Adrenal gland (tissue), 5 donors: ENCODE measurements around the gene SPRED2.

Source experiments
- POLR2A ChIP-seq, 2 donors: fragments of 450-650 bp; IDR thresholded peaks; one replicate each; pipeline ENCODE4 v1.6.1; 2017; ENCODE audit warnings: antibody characterized with exemption in 2 of 2, mild to moderate bottlenecking in 2 of 2, moderate library complexity in 1 of 2
- TF ChIP-seq, protein P1 (sequence below), 6 experiments: fragments of 450-650 bp in 4 of 6; fragments of 200-600 bp in 2 of 6; sonication (generic) in 1 of 6; IDR thresholded peaks; 1 replicate in 5 of 6; 2 replicates in 1 of 6; pipeline versions ENCODE4 v1.5.1 to v1.8.0; 2016 to 2021; ENCODE audit warnings: antibody characterized with exemption in 6 of 6, mild to moderate bottlenecking in 2 of 6, moderate library complexity in 1 of 6
- donor health status: DM: no; HTN: no; CAD: no.

DNA sequence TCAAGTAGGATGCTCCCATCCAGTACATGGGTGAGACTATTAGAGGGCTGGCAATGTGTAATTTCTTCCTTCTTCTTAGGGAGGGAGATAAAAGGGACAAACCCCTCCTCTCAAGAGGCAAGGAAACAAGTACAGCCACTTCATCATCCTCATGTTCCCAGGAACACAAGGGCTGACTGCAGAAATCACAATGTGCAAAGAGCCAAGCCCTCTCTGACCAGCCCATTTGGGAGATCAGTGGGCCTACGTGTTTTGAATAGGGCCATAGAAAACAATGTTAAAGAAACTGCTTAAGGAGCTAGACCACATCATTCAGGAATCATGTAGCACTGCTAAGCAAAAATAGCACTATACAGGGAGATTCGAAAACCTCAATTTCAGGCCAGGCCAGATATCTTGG, 107.3 kb downstream of the SPRED2 start:
- TF ChIP-seq, protein P1, sequence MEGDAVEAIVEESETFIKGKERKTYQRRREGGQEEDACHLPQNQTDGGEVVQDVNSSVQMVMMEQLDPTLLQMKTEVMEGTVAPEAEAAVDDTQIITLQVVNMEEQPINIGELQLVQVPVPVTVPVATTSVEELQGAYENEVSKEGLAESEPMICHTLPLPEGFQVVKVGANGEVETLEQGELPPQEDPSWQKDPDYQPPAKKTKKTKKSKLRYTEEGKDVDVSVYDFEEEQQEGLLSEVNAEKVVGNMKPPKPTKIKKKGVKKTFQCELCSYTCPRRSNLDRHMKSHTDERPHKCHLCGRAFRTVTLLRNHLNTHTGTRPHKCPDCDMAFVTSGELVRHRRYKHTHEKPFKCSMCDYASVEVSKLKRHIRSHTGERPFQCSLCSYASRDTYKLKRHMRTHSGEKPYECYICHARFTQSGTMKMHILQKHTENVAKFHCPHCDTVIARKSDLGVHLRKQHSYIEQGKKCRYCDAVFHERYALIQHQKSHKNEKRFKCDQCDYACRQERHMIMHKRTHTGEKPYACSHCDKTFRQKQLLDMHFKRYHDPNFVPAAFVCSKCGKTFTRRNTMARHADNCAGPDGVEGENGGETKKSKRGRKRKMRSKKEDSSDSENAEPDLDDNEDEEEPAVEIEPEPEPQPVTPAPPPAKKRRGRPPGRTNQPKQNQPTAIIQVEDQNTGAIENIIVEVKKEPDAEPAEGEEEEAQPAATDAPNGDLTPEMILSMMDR (IDR thresholded peaks at IDR 0.05) = no peak
- no peak for TF ChIP-seq POLR2A (IDR thresholded peaks at IDR 0.05)
